Esophagus squamous epithelium (tissue), 5 donors: ENCODE results near the gene TSEN2. TPM values are rescaled to one million over a fixed set of nuclear protein-coding genes. Genes with fewer than 3 reads are reported as not detected.
A peak's percentile ranks its signal among the peaks of the same experiment; 100 is the strongest.

Experiments used
- DNase-seq: peaks from one replicate; lab custom pipeline; 2025; lab: John Stamatoyannopoulos, UW
- H3K27ac ChIP-seq, 4 donors: fragments of 200-600 bp; sonication (generic); one replicate each; pipeline ENCODE4 v1.5.1; 2016 to 2019; ENCODE audit warnings: mild to moderate bottlenecking in 1 of 4
- H3K27me3 ChIP-seq, 4 donors: fragments of 200-600 bp; sonication (generic); 1 replicate in 3 of 4; 2 replicates in 1 of 4; pipeline versions ENCODE4 v1.5.1 to v1.6.0; 2017 to 2021; ENCODE audit warnings: antibody characterized with exemption in 1 of 4
- H3K36me3 ChIP-seq, 3 donors: fragments of 200-600 bp; sonication (generic); one replicate each; pipeline ENCODE4 v1.5.1; 2016 to 2019
- H3K4me1 ChIP-seq, 3 donors: fragments of 200-600 bp; sonication (generic); one replicate each; pipeline ENCODE4 v1.5.1; 2017 to 2019
- H3K4me3 ChIP-seq, 4 donors: fragments of 200-600 bp; sonication (generic); 1 replicate in 3 of 4; 2 replicates in 1 of 4; pipeline ENCODE4 v1.5.1; 2016 to 2019; ENCODE audit warnings: mild to moderate bottlenecking in 2 of 4, moderate library complexity in 1 of 4
- H3K9me3 ChIP-seq, 3 donors: fragments of 200-600 bp; sonication (generic); one replicate each; pipeline ENCODE4 v1.5.1; 2016 to 2019
- POLR2A ChIP-seq, 4 donors: fragments of 450-650 bp; IDR thresholded peaks; one replicate each; pipeline ENCODE4 v1.6.1; 2017; ENCODE audit warnings: antibody characterized with exemption in 4 of 4, mild to moderate bottlenecking in 4 of 4, moderate library complexity in 3 of 4
- WGBS, 2 donors: methylation state at CpG; one replicate each; pipeline ENCODE4 v1.1.5; 2018; 5-methylcytosine and 5-hydroxymethylcytosine counted together
- intact Hi-C: fragments of 100-400 bp; cut with DNase I; formaldehyde crosslinking; loops from one replicate; pipeline ENCODE4 v1.15.0; 2022
- total RNA-seq, 4 donors: library from RNA; depleted of rRNA; stranded (reverse); fragments of >200 nt; gene quantifications; one replicate each; pipeline ENCODE4 v1.1.0, GENCODE V29; 2016
- TF ChIP-seq, protein P1 (sequence below), 6 experiments: fragments of 450-650 bp in 4 of 6; fragments of 200-600 bp in 2 of 6; sonication (generic) in 2 of 6; IDR thresholded peaks; one replicate each; pipeline ENCODE4 v1.5.1; 2016 to 2019; ENCODE audit warnings: antibody characterized with exemption in 6 of 6, mild to moderate bottlenecking in 4 of 6, moderate library complexity in 4 of 6
- donor health status: DM: yes; HTN: yes; CAD: no.

TSEN2 gene
- total RNA-seq, 4 donors from 2014 or later: 13.6 to 29.6 (median 14.3) TPM

DNA sequence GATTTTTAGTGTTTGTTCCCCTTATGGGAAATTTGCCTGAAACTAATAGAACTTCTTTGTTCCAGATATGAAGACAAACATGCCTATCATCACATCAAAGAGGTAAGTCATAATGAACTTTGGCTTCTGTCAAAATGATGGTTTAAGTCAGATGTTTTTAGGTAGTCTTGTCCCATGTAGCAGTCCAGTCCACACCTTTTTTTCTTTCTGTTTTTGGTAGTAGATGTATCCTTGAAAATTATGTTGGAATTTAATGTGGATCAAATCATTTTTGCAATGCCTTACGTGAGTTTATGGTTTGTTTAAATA lies 12.1 kb downstream of the TSEN2 start:
- Histone ChIP-seq H3K27ac (no peak overlapping the region), H3K27me3 (no peaks in the 10 kb centered on the region), H3K4me3 (no peak overlapping the region), H3K36me3 (peaks cover 14 to 100% (median 20%) of the 10 kb centered on the region in 3 donors), H3K4me1 (no peaks in the 10 kb centered on the region), H3K9me3 (no peaks in the 10 kb centered on the region)
- no peak for DNase-seq
- intact Hi-C loops: no loop called here
- TF ChIP-seq, protein P1, sequence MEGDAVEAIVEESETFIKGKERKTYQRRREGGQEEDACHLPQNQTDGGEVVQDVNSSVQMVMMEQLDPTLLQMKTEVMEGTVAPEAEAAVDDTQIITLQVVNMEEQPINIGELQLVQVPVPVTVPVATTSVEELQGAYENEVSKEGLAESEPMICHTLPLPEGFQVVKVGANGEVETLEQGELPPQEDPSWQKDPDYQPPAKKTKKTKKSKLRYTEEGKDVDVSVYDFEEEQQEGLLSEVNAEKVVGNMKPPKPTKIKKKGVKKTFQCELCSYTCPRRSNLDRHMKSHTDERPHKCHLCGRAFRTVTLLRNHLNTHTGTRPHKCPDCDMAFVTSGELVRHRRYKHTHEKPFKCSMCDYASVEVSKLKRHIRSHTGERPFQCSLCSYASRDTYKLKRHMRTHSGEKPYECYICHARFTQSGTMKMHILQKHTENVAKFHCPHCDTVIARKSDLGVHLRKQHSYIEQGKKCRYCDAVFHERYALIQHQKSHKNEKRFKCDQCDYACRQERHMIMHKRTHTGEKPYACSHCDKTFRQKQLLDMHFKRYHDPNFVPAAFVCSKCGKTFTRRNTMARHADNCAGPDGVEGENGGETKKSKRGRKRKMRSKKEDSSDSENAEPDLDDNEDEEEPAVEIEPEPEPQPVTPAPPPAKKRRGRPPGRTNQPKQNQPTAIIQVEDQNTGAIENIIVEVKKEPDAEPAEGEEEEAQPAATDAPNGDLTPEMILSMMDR (IDR thresholded peaks at IDR 0.05): no peak
- no peak for TF ChIP-seq POLR2A (IDR thresholded peaks at IDR 0.05)
- 80 to 90% methylated on average over 1 of the region's 1 CpG for WGBS, 2 donors

DNA sequence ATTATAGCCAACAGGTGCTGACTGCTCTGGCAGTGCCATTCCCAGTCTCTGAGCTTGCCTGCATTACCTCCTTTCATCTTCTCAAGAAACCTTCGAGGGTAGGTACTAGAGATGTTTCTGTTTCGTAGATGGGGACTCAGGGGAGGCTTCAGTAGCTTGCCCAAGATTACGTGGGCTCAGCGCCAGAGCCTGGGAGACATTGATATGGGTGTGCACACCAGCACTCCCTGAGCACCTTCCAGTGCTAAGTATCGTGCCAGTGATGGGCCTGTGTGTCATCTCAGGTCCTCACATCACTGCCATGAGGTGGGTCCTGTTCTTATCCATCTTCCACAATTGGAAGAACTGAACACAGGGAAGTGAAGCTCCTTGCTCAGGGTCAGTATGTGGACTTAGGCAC lies 15.2 kb downstream of the TSEN2 start:
- Histone ChIP-seq H3K36me3 (peaks cover 23 to 98% (median 29%) of the 10 kb centered on the region in 3 donors), H3K27me3 (no peaks in the 10 kb centered on the region), H3K27ac (no peak overlapping the region), H3K4me3 (no peak overlapping the region), H3K9me3 (no peaks in the 10 kb centered on the region), H3K4me1 (no peaks in the 10 kb centered on the region)
- no peak for DNase-seq
- intact Hi-C loops: no loop called here
- no peak for TF ChIP-seq POLR2A (IDR thresholded peaks at IDR 0.05)
- TF ChIP-seq, protein P1 (IDR thresholded peaks at IDR 0.05): no peak
- 92 to 97% methylated on average over 3 to 5 of the region's 5 CpGs for WGBS, 2 donors

DNA sequence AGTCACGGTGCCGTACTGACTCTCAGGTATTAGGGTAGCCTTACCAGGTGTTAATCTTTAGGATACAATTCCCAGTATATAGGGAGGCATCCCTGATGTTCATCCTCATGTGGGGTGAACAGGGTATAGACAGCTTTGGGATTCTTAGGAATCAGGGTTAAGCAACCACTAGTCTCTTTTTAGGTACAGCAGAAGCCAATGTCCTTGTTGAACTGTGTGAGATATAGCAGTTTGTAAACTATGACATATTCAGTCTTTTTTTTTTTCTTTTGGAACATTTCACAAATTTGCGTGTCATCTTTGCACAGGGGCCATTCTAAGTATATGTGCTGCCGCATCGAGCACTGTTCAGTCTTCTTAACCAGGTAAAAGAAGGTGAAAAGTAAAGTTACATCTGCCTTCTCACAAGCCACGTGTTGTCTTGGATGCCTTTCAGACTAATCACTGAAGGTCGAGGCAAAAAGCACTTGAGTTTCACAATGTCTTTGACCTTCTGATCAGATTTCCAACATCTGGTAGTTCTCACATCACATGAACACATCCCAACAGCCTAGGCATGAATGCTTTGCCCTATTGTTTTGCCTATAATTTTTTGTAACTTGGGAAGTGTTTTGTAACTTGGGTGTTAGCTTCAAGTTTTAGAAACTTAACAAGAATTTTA lies 17.2 kb downstream of the TSEN2 start:
- TF ChIP-seq, protein P1 (IDR thresholded peaks at IDR 0.05): no peak
- no peak for TF ChIP-seq POLR2A (IDR thresholded peaks at IDR 0.05)
- no peak for DNase-seq
- 84 to 88% methylated on average over 7 of the region's 7 CpGs for WGBS, 2 donors
- H3K4me1 ChIP-seq: no peaks in the 10 kb centered on the region
- intact Hi-C loops: no loop called here
- H3K4me3 ChIP-seq: no peak overlapping the region
- peak overlapping the region in 3 of 4 donors; percentile 25 to 53 (median 44) for H3K27ac ChIP-seq
- H3K9me3 ChIP-seq: no peaks in the 10 kb centered on the region
- H3K36me3 ChIP-seq: peaks cover 23 to 98% (median 29%) of the 10 kb centered on the region in 3 donors
- no peaks in the 10 kb centered on the region for H3K27me3 ChIP-seq

DNA sequence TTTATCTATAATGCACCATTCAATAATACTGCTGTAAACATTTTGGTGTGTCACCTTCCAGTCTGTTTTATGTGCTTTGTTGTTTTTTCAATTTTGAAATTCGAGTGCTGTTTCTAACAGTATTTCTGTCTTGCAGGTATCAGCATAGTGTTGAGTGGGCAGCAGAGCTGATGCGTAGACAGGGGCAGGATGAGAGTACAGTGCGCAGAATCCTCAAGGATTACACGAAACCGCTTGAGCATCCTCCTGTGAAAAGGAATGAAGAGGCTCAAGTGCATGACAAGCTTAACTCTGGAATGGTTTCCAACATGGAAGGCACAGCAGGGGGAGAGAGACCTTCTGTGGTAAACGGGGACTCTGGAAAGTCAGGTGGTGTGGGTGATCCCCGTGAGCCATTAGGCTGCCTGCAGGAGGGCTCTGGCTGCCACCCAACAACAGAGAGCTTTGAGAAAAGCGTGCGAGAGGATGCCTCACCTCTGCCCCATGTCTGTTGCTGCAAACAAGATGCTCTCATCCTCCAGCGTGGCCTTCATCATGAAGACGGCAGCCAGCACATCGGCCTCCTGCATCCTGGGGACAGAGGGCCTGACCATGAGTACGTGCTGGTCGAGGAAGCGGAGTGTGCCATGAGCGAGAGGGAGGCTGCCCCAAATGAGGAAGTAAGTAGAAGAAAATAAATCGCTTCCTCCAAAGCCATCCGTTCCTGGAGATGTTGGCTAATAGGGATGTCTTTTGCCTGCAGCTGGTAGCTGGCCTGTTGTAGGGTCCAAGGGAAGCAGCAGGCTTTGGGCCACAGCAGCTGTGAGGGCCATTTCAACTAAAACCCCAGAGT lies 19.1 kb downstream of the TSEN2 start:
- H3K9me3 ChIP-seq: no peaks in the 10 kb centered on the region
- intact Hi-C loops: no loop called here
- H3K4me1 ChIP-seq: peaks cover 0 to 13% (median 0%) of the 10 kb centered on the region in 3 donors
- H3K27ac ChIP-seq: no peak overlapping the region
- WGBS, 2 donors: 75 to 84% methylated on average over 16 of the region's 18 CpGs
- H3K36me3 ChIP-seq: peaks cover 13 to 91% (median 29%) of the 10 kb centered on the region in 3 donors
- H3K4me3 ChIP-seq: no peak overlapping the region
- TF ChIP-seq, protein P1 (IDR thresholded peaks at IDR 0.05): no peak
- no peak for TF ChIP-seq POLR2A (IDR thresholded peaks at IDR 0.05)
- no peaks in the 10 kb centered on the region for H3K27me3 ChIP-seq
- DNase-seq: no peak

DNA sequence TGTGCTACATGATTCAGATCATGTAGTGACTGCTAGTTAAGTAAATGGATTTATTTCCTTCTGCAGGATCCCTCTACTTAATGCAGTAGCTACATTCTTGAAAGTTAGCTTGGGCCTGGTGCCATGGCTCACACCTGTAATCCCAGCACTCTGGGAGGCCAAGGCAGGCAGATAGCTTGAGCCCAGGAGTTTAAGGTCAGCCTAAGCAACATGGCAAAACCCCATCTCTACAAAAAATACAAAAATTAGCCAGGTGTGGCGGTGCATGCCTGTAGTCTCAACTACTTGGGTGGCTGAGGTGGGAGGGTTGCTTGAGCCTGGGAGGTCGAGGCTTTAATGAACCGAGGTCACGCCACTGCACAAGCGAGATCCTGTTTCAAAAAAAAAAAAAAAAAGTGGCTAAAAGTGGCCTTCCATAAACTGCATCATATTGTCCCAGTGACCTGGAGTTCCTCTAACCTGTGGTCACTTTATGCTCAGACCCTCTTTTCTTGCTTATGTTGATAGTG lies 22.0 kb downstream of the TSEN2 start:
- H3K4me1 ChIP-seq: peaks cover 0 to 14% (median 0%) of the 10 kb centered on the region in 3 donors
- 89 to 95% methylated on average over 5 of the region's 5 CpGs for WGBS, 2 donors
- H3K27me3 ChIP-seq: no peaks in the 10 kb centered on the region
- H3K9me3 ChIP-seq: no peaks in the 10 kb centered on the region
- intact Hi-C loops: no loop called here
- H3K4me3 ChIP-seq: no peak overlapping the region
- TF ChIP-seq, protein P1 (IDR thresholded peaks at IDR 0.05): no peak
- no peak for TF ChIP-seq POLR2A (IDR thresholded peaks at IDR 0.05)
- no peak overlapping the region for H3K27ac ChIP-seq
- DNase-seq: no peak
- peaks cover 3 to 85% (median 15%) of the 10 kb centered on the region in 3 donors for H3K36me3 ChIP-seq
